Mononuclear cell (primary cell): ENCODE measurements around the gene APOBEC3A. TPM values are rescaled to one million over a fixed set of nuclear protein-coding genes. Genes with fewer than 3 reads are reported as not detected.
"Not testable (repeated sequence)": the region's sequence is repeated elsewhere in the genome, so short reads cannot be mapped to it uniquely, and the experiment has no call there.

Experiments used
- H3K27me3 ChIP-seq: 2 replicates; pipeline ENCODE4 v1.6.0; 2011; ENCODE audit warnings: low read length, control low read depth; ENCODE audit not compliant: insufficient read depth
- H3K4me1 ChIP-seq: 2 replicates; pipeline ENCODE4 v1.5.1; 2011; ENCODE audit warnings: mild to moderate bottlenecking, low read length, control low read depth; ENCODE audit not compliant: insufficient read depth
- H3K4me3 ChIP-seq: 2 replicates; pipeline ENCODE4 v1.5.1; 2011; ENCODE audit warnings: mild to moderate bottlenecking, low read length, moderate library complexity
- H3K9me3 ChIP-seq: 2 replicates; pipeline ENCODE4 v1.5.1; 2011; ENCODE audit warnings: low read depth, mild to moderate bottlenecking, control low read depth, low read length
- total RNA-seq: library from RNA; depleted of rRNA; stranded (reverse); fragments of >200 nt; gene quantifications from one replicate; pipeline ENCODE4 v1.2.3, GENCODE V29; 2012

Gene APOBEC3A
- total RNA-seq, 1 donor, result 42.5 TPM

DNA sequence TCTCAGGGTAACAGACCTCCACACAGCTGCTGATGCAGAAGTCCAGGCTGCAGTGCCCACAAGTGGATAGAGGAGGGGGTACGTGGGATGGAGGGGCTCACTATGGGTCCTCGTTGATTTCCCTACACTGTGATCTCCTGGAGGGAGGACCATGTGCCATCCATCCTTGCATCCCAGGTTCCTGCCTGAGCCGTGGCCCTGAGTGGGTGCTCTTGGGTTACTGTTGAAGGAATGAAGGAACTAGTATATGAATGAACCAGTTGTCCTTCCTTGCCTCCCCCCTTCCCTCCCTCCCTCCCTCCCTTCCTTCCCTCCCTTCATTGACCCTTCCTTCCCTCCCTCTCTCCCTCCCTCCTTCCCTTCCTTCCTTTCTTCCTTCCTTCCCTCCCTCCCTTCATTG lies 40.1 kb downstream of the APOBEC3A start:
- no peaks in the 10 kb centered on the region for H3K27me3 ChIP-seq
- peaks cover 3% of the 10 kb centered on the region for H3K4me1 ChIP-seq
- H3K9me3 ChIP-seq, result no peaks in the 10 kb centered on the region
- H3K4me3 ChIP-seq, result no peak overlapping the region

GRCh38 chr22:39003165-39003638 lies 45.8 kb downstream of the APOBEC3A start:
- Histone ChIP-seq H3K4me3 (no peak overlapping the region), H3K4me1 (peaks cover 19% of the 10 kb centered on the region), H3K27me3 (no peaks in the 10 kb centered on the region), H3K9me3 (no peaks in the 10 kb centered on the region)

- peaks cover 24% of the 10 kb centered on the region for H3K4me1 ChIP-seq
- H3K9me3 ChIP-seq, result no peaks in the 10 kb centered on the region
- no peaks in the 10 kb centered on the region for H3K27me3 ChIP-seq
- no peak overlapping the region for H3K4me3 ChIP-seq
Measured at GRCh38 chr22:39007177-39007576, 49.8 kb downstream of the APOBEC3A start.

DNA sequence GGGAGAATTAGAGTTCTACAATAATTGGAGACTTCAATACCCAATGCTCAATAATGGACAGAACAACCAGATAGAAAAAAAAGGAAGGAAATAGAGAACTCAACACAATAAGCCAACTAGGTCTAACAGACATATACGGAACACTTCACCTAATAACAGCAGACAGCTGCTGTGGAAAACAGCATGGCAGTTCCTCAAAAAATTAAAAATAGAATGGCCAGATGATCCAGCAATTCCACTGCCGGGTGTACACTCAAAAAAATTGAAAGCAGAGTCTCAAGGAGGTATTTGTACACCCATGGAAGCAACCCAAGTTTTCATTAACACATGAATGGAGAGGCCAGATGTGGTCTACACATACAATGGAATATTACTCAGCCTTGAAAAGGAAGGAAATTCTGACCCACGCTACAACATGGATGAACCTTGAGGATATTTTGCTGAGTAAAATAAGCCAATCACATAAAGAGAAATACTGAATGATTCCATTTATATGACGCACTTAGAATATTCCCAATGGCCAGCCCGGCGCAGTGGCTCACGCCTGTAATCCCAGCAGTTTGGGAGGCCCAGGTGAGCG lies 51.0 kb downstream of the APOBEC3A start:
- H3K4me1 ChIP-seq, result peaks cover 18% of the 10 kb centered on the region
- H3K27me3 ChIP-seq, H3K4me3 ChIP-seq, H3K9me3 ChIP-seq: not testable (repeated sequence)

GRCh38 chr22:39010946-39011345 lies 53.5 kb downstream of the APOBEC3A start:
- no peak overlapping the region for H3K4me3 ChIP-seq
- H3K9me3 ChIP-seq, result no peaks in the 10 kb centered on the region
- H3K27me3 ChIP-seq, result no peaks in the 10 kb centered on the region
- H3K4me1 ChIP-seq, result peaks cover 35% of the 10 kb centered on the region

Other genes with a start within 250 kb of the APOBEC3A start
- gene SUN2, start 201.6 kb upstream of the APOBEC3A start, total RNA-seq, result 190 TPM
- 3.0 TPM for gene DNAL4, start 163.5 kb upstream of the APOBEC3A start, total RNA-seq
- 0.94 TPM for gene NPTXR, start 113.6 kb upstream of the APOBEC3A start, total RNA-seq
- 28.7 TPM for gene CBX6, start 85.4 kb upstream of the APOBEC3A start, total RNA-seq
- gene APOBEC3B, start 24.7 kb downstream of the APOBEC3A start, total RNA-seq, result 0.31 TPM
- 9.2 TPM for gene APOBEC3C, start 56.6 kb downstream of the APOBEC3A start, total RNA-seq
- gene APOBEC3D, start 63.5 kb downstream of the APOBEC3A start, total RNA-seq, result 2.5 TPM
- 0.94 TPM for gene APOBEC3F, start 83.3 kb downstream of the APOBEC3A start, total RNA-seq
- gene APOBEC3G, start 119.7 kb downstream of the APOBEC3A start, total RNA-seq, result 31.3 TPM
- 1.9 TPM for gene APOBEC3H, start 139.6 kb downstream of the APOBEC3A start, total RNA-seq
- 28.8 TPM for gene CBX7, start 195.1 kb downstream of the APOBEC3A start, total RNA-seq